Neutrophil (primary cell): ENCODE results near the gene CENPH.
"Not testable (repeated sequence)": the region's sequence is repeated elsewhere in the genome, so short reads cannot be mapped to it uniquely, and the experiment has no call there.

ENCODE experiments used
- H3K27ac ChIP-seq: fragments of 200-600 bp; sonication (generic); 2 replicates; pipeline ENCODE4 v1.5.1; 2016; ENCODE audit warnings: mild to moderate bottlenecking, moderate library complexity
- H3K27me3 ChIP-seq: fragments of 200-600 bp; sonication (generic); 2 replicates; pipeline ENCODE4 v1.6.0; 2016; ENCODE audit warnings: mild to moderate bottlenecking
- H3K36me3 ChIP-seq: fragments of 200-600 bp; sonication (generic); 2 replicates; pipeline ENCODE4 v1.5.1; 2017
- H3K4me1 ChIP-seq, 2 experiments: fragments of 200-600 bp in 1 of 2; sonication (generic) in 1 of 2; 1 replicate in 1 of 2; 2 replicates in 1 of 2; pipeline versions ENCODE4 v1.5.1 to v1.6.1; 2013 to 2016; ENCODE audit warnings: low read depth in 1 of 2, low read length in 1 of 2, mild to moderate bottlenecking in 1 of 2, moderate library complexity in 1 of 2; ENCODE audit not compliant: control insufficient read depth in 1 of 2, insufficient read depth in 1 of 2
- H3K4me3 ChIP-seq, 2 experiments: fragments of 200-600 bp in 1 of 2; sonication (generic) in 1 of 2; 1 replicate in 1 of 2; 2 replicates in 1 of 2; pipeline ENCODE4 v1.5.1; 2013 to 2016; ENCODE audit warnings: low read depth in 1 of 2, low read length in 1 of 2, mild to moderate bottlenecking in 1 of 2, moderate library complexity in 1 of 2
- H3K9me3 ChIP-seq: fragments of 200-600 bp; sonication (generic); 2 replicates; pipeline ENCODE4 v1.5.1; 2016
- CTCF ChIP-seq: fragments of 200-600 bp; sonication (generic); IDR thresholded peaks from 2 replicates; pipeline ENCODE4 v1.5.1; 2016; ENCODE audit warnings: antibody characterized with exemption

The CENPH gene

DNA sequence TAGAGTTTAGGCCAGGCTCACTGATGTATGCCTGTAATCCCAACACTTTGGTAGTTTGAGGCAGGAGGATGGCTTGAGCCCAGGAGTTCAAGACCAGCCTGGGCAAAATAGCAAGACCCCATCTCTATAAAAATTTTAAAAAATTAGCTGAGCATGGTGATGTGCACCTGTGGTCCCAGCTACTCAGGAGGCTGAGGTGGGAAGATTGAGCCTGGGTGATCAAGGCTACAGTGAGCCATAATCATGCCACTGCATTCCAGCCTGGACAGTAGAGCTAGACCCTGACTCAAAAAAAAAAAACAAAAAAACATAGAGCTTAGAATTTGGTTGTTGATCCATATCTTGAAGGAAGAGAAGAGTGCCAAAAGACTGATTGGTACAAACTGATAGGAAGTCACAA, 30.6 kb downstream of the CENPH start:
- Histone ChIP-seq H3K27me3 (no peaks in the 10 kb centered on the region), H3K36me3 (no peaks in the 10 kb centered on the region), H3K27ac (no peak overlapping the region), H3K4me1 (peaks cover 6 to 17% of the 10 kb centered on the region in 2 experiments), H3K9me3 (no peaks in the 10 kb centered on the region), H3K4me3 (no peak overlapping the region)
- no peak for TF ChIP-seq CTCF

DNA sequence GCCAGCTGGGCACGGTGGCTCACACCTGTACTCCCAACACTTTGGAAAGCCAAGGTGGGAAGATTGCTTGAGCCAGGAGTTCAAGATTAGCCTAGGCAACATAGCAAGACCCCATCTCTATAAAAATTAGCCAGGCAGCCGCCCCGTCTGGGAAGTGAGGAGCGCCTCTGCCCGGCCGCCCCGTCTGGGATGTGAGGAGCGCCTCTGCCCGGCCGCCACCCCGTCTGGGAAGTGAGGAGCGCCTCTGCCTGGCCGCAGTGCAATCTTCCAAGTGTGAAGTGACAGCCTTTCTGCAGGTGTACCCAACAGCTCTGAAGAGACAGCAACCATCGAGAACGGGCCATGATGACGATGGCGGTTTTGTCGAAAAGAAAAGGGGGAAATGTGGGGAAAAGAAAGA, 31.0 kb downstream of the CENPH start:
- not testable (repeated sequence) for H3K4me3 ChIP-seq, H3K27me3 ChIP-seq, H3K27ac ChIP-seq, H3K9me3 ChIP-seq, H3K36me3 ChIP-seq
- H3K4me1 ChIP-seq: peaks cover 6 to 17% of the 10 kb centered on the region in 2 experiments

DNA sequence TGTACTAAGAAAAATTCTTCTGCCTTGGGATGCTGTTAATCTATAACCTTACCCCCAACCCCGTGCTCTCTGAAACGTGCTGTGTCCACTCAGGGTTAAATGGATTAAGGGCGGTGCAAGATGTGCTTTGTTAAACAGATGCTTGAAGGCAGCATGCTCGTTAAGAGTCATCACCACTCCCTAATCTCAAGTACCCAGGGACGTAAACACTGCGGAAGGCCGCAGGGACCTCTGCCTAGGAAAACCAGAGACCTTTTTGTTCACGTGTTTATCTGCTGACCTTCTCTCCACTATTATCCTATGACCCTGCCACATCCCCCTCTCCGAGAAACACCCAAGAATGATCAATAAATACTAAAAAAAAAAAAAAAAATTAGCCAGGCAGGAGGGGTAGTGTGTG, 31.4 kb downstream of the CENPH start:
- H3K9me3 ChIP-seq, H3K4me3 ChIP-seq, H3K36me3 ChIP-seq, H3K27me3 ChIP-seq, H3K27ac ChIP-seq: not testable (repeated sequence)
- H3K4me1 ChIP-seq: peaks cover 6 to 17% of the 10 kb centered on the region in 2 experiments

DNA sequence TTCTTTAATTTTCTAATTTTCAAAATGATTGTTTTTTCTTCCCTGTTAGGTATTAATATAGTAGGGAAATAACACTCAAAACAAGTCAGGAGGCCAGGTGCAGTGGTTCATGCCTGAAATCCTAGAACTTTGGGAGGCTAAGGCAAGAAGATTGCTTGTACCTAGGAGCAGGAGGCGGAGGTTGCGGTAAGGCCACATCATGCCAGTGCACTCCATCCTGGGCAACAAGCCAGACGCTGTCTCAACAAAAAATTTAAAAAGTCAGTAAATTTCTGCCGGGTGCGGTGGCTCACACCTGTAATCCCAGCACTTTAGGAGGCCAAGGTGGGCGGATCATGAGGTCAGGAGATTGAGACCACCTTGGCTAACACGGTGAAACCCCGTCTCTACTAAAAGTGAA, 35.1 kb downstream of the CENPH start:
- Histone ChIP-seq H3K27me3 (no peaks in the 10 kb centered on the region), H3K27ac (no peak overlapping the region), H3K9me3 (no peaks in the 10 kb centered on the region), H3K4me1 (no peaks in the 10 kb centered on the region), H3K4me3 (no peak overlapping the region), H3K36me3 (peaks cover 34% of the 10 kb centered on the region)
- TF ChIP-seq CTCF: no peak

DNA sequence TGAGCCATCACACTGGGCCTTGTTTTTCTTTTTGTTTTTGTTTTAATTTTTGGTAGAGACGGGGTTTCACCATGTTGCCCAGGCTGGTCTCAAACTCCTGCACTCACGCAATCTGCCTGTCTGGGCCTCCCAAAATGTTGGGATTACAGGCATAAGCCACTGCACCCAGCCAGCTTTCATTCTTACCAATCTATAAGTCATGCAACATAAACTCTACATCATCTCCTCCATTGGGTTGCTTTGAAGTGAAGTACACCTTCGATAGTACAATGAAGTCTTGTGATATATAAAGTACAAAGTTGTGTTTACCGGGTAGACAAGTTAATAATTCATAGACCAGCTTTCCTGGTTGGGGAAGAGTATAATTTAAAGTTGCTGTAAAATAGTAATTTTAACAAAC, 36.5 kb downstream of the CENPH start:
- Histone ChIP-seq H3K27me3 (no peaks in the 10 kb centered on the region), H3K36me3 (peaks cover 40% of the 10 kb centered on the region), H3K9me3 (no peaks in the 10 kb centered on the region), H3K27ac (no peak overlapping the region), H3K4me3 (no peak overlapping the region), H3K4me1 (no peaks in the 10 kb centered on the region)
- TF ChIP-seq CTCF: no peak

DNA sequence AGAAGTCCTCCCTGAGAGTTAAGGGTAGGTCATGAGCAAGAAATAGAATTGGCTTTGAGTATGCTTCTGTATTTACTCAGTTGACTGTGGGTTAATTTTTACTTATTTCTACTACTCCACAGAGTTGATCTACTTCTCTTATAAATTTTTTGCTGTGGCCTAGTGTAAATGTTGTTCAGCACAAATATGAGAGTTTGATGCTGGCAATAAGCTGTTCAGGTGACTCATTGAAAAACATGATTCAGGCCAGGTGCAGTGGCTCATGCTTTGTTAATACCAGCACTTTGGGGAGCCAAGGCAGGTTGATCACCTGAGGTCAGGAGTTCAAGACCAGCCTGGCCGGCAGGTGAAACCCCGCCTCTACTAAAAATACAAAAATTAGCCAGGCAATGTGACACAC, 40.8 kb downstream of the CENPH start:
- Histone ChIP-seq H3K27me3 (no peaks in the 10 kb centered on the region), H3K9me3 (no peaks in the 10 kb centered on the region), H3K36me3 (peaks cover 40% of the 10 kb centered on the region), H3K4me1 (peaks cover 5 to 8% of the 10 kb centered on the region in 2 experiments), H3K27ac (no peak overlapping the region), H3K4me3 (no peak overlapping the region)
- no peak for TF ChIP-seq CTCF

DNA sequence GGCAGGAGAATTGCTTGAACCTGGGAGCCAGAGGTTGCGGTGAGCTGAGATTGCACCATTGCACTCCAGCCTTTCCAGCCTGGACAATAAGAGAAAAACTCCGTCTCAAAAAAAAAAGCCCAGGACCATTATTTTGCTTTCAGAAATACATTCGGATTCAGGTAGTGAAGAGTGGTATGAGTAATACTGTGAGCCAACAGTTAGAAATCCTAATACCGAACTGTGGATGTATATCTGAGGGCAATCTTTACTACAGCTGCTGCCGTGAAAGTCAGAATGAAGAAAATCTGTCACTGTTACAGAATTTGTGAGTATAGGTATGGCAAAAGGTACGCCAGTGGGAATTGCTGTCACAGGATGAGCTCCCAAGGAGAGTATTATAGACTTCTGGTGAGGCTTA, 41.9 kb downstream of the CENPH start:
- no peaks in the 10 kb centered on the region for H3K9me3 ChIP-seq
- H3K4me1 ChIP-seq: peaks cover 13 to 19% of the 10 kb centered on the region in 2 experiments
- H3K36me3 ChIP-seq: peaks cover 34% of the 10 kb centered on the region
- no peak for TF ChIP-seq CTCF
- no peaks in the 10 kb centered on the region for H3K27me3 ChIP-seq
- no peak overlapping the region for H3K27ac ChIP-seq
- H3K4me3 ChIP-seq: no peak overlapping the region
